GM18519 (cell line): ENCODE data around the gene HSPA1L.
"Not testable (repeated sequence)": the region's sequence is repeated elsewhere in the genome, so short reads cannot be mapped to it uniquely, and the experiment has no call there.

ENCODE experiments used
- ATAC-seq: cut with Tn5 transposase; IDR thresholded peaks from one replicate; pipeline ENCODE4 v1.9.1; 2021; ENCODE audit warnings: mild to moderate bottlenecking, moderate library complexity; ENCODE audit not compliant: unreplicated experiment, low FRiP score

HSPA1L gene

DNA sequence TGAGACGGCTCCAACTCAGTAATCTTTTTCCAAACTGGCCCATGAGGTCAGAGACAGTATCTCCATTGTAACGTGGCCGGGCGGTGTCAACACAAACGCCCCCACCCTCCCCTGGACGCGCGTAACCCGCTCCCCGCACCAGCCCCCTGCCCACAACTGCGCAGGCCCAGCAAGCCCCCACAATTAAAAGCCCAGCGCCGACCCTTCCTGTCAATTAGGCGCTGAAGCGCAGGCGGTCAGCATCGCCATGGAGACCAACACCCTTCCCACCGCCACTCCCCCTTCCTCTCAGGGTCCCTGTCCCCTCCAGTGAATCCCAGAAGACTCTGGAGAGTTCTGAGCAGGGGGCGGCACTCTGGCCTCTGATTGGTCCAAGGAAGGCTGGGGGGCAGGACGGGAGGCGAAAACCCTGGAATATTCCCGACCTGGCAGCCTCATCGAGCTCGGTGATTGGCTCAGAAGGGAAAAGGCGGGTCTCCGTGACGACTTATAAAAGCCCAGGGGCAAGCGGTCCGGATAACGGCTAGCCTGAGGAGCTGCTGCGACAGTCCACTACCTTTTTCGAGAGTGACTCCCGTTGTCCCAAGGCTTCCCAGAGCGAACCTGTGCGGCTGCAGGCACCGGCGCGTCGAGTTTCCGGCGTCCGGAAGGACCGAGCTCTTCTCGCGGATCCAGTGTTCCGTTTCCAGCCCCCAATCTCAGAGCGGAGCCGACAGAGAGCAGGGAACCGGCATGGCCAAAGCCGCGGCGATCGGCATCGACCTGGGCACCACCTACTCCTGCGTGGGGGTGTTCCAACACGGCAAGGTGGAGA lies at the start of gene HSPA1L, which contains the start of gene HSPA1A:
HSPA1L (minus strand) TSS at position 259 of the 814 bp plus-strand sequence. CDS start 3,311 bp downstream, outside the sequence.
HSPA1A (plus strand) TSS at position 519 of the 814 bp plus-strand sequence; CDS start at position 733, 214 bp downstream.
- ATAC-seq: no peak

DNA sequence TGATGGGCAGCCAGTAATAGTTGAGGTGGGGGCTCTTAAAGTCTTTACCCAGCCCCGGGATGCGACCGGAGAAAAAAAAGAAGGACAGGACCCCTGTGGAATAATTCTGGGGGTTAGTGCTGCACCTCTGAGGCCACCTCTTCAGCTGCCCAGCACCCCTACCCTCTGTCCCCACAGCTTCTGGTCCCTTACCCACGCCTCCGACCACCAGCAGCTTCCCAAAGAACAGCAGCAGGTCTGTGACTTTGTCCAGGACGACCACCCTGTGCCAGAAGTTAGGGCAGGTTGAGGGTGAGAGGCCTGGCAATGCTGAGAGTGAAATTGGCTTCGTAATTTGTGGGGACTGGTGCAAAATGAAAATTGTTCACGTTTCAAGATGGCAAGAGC lies 49.7 kb upstream of the HSPA1L start:
- no peak for ATAC-seq

DNA sequence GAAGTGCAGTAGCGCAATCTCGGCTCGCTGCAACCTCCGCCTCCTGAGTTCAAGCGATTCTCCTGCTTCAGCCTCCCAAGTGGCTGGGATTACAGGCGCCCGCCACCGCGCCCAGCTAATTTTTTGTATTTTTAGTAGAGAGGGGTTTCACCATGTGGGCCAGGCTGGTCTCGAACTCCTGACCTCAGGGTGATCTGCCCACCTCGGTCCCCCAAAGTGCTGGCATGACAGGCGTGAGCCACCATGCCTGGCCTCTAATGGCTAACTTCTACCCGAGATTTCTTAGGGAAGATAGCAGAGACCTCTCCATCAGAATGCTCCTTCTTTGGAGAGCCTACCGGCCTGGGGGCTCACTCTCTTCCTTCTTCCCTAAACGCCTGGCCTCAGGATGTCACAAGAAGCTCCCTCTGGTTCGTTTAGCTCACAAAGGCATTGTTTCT lies 49.1 kb upstream of the HSPA1L start:
- not testable (repeated sequence) for ATAC-seq

DNA sequence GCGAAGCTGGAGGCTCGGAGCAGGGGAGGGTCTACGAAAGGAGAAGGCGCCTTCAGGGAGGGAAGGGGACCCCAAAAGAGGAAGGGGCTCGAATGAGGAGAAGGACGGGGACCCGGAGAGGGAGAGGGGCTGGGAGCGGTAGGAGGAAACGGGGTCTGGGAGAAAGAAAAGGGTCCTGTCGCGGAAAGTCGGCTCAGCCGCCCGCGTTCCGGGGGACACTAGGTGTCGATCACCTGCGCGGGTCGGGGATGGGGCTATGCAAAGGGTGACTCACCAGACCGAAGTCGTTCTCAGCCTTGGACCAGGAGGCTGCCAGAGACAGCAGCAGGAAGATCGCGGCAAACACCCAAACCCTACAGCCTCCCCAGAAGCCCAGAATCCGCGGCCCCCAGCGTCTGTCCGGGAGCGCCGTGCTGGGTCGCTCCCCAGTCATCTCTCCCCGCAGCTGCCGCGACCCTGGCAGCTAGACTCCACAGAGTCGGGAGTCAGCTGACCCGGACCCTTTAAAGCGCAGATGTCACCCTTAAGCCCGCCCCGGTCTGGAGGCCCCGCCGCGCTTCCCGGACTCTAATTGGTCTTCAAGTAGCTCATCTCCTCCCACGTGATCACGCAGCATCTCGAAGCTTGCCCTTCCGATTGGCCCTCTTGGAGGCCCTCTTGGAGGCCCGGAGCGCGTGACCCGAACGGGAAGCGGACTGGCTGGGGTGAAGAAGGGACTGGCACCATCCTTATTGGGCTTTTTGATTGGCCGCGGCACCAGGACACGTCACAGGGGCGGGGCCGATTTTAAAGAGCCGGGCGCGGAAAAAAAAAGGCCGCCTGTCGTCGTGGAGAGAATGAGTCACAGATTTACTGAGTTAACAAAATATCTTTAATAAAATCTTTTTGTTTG lies 47.5 kb upstream of the HSPA1L start, which contains the start of gene NEU1:
NEU1 (minus strand) TSS at position 478 of the 892 bp plus-strand sequence; CDS start at position 433, 45 bp downstream.
- peak; percentile 83 for ATAC-seq

DNA sequence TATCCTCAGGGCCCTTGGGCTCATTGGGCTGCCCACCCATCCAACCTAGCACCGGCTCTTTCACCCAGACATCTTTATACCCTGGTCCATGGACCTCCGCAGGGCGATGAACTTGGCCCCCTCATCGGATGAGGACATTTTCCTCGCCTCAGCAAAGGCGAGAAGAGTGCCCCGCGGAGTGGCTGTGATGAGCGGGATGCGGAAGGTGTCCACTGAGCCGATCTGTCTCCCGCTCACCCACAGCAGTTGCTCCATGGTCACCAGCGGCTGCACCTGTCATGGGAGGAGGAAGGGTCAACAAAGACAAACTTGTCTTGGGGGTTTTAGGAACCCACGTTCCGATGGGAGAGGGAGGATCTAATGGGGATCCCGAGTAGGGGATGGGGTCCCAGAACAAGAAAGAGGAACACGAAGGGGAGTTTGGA lies 46.8 kb upstream of the HSPA1L start:
- no peak for ATAC-seq

DNA sequence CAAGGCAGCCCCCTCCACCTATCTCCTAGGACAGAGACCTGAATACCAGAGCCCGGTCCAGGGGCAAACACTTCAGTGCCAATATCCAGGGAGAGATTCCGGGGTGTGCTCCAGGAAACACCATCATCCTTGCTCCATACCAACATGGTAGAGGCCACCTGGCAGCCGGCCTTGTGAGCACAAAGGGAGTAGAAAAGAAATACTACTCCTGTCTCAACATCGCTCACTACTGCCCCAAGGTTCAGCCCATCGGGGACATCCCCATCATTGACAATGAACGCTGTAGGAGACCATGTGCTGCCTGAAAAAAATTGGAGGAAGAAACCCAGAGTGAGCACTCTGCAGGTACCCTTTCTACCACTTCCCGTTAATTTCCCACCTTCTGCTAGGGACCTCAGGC lies 46.1 kb upstream of the HSPA1L start:
- no peak for ATAC-seq

DNA sequence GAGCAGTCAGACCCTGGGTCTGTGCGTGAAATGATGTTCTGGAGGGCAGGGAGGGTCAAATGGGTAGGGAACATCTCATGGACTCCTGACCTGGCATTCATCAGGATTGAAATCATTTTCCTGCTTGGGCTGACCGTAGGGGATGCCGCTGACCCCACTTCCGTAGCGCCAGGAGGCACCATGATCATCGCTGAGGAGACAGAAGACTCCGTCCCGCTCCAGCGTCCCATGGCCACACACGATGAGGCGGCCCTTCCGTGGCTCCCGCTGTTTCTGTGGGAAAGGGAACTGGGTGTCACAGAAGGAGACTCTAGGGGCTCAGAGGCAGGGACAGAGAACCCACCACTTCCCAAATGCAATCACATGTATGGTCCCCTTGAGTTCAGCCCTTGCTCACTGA lies 45.3 kb upstream of the HSPA1L start:
- ATAC-seq: no peak

DNA sequence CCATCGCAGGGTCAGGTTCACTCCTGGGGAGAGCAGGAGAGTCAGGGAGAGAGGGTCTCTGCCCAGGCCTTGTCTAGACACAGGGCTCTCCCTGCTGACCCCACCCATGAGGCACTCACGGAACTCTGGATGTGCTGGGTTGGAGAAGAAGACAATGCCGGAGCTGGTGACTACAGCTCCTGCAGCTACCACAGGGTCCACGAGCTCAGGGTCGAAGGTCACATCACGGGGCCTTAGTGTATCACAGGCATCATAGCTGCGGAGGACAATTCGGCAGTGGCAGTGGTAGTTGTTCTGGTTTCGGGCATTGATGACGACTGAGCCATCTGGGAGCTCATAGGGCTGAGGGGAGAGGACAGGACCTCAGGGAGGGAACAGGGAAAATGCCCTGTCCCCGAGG lies 44.8 kb upstream of the HSPA1L start:
- ATAC-seq: no peak

DNA sequence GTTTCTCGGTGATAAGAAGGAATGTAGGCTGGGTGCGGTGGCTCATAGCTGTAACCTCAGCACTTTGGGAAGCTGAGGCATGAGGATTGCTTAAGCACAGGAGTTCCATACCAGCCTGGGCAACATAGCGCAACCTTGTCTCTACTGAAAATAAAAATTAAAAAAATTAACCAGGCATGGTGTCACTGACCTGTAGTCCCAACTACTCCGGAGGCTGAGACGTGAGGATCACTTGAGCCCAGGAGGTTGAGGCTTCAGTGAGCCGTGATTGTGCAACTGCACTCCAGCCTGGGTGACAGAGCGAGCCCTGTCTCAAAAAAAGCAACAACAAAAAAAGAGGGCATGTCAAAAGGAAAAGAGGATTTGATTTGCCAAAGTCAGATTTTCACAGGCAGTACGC lies 43.6 kb upstream of the HSPA1L start:
- ATAC-seq: no peak

DNA sequence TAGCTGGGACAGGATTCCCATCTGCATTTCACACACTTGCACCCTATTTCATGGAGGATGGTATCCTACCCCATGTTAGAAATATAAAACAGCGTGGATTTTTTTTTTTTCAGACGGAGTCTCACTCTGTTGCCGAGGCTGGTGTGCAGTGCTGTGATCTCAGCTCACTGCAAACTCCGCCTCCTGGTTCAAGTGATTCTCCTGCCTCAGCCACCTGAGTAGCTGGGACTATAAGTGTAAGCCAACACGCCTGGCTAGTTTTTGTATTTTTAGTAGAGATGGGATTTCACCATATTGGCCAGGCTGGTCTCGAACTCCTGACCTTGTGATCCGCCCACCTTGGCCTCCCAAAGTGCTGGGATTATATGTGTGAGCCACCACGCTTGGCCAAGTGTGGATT lies 42.7 kb upstream of the HSPA1L start:
- ATAC-seq: not testable (repeated sequence)

DNA sequence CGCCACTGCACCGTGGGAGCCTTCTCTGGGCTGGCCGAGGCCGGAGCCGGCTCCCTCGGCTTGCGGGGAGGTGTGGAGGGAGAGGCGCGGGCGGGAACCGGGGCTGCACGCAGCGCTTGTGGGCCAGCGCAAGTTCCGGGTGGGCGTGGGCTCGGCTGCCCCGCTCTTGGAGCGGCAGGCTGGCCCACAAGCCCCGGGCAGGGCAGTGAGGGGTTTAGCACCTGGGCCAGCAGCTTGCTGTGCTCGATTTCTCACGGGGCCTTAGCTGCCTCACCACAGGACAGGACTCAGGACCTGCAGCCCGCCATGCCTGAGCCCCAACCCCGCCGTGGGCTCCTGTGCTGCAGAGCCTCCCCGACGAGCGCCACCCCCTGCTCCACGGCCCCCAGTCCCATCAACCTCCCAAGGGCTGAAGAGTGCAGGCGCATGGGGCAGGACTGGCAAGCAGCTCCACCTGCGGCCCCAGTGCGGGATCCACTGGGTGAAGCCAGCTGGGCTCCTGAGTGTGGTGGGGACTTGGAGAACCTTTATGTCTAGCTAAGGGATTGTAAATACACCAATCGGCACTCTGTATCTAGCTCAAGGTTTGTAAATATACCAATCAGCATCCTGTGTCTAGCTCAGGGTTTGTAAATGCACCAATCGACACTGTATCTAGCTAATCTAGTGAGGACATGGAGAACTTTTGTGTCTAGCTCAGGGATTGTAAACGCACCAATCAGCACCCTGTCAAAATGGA lies 37.1 kb upstream of the HSPA1L start:
- ATAC-seq: not testable (repeated sequence)

DNA sequence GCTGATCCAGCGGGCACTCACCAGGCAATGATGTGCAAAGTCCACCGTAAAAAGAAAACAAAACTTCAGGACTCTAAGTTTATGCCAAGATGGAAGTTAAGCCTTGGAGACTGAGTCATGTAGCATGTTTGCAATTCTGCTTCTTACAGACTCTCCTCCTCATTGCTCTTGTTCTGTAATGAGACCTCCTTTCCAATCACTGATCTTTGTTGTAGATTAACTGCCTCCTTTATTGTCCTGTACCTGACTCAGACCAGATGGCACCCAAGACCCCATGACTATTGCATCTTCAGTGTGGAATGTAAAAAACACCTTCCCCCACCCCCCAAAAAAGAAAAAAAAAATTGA lies 36.4 kb upstream of the HSPA1L start:
- ATAC-seq: no peak

DNA sequence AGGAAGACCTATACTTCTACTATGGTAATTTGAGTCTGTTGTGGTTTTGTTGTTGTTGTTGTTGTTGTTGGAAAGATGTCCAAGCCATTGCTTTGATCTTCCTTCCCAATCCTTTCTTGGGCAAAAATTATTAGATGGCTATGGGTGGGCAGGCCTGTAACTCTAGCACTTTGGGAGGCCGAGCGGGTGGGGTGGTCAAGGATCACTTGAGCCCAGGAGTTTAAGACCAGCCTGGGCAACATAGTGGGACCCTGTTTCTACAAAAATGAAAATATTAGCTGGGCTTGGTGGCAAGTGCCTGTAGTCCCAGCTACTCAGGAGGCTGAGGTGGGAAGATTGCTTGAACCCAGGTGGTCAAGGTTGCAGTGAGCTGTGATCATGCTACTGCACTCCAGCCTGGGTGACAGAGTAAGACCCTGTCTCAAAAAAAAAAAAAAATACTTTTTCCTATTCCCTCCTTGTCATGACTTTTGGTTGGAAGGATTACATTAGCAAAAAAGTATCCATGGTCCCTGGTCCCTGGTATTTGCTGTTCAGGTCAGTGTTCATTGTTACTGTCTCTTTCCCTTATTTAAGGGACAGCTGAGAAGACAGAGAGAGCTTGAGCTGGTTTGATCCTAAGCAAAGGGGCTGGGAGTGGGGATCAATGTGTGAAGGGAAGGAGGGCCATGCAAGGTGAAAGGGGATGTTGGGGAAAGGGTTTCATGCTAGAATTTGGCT lies 35.8 kb upstream of the HSPA1L start:
- no peak for ATAC-seq

DNA sequence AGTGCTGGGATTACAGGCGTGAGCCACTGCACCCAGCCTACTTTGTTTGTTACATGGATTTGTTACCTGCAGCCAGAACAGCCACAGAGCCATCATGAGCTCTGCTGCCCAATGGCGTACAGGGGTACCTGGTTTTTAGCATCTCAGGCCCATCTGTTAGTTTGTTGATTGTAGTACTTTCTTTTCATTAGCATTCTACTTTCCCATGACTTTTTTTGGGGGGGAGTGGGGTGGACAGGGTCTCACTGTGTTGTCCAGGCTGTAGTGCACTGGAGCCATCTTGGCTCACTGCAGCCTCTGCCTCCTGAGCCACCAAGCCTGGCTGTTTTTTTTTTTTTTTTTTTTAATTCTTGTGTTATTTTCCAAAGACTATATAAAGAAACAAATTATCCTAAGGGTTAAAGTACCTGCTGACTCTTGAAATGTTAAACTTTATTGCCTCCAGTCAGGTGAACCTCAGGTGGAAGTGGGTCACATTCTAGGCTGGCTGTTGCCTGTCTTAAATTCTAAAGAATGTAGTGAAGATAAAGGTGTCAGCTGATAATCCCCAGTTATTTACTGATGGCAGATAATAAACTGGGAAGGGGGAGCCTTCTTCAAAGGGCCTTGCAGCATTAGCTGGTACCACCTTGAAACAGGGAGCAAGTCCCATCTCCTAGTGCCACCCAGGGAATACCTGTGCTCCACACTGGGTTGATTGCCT lies 32.3 kb upstream of the HSPA1L start:
- ATAC-seq: no peak

DNA sequence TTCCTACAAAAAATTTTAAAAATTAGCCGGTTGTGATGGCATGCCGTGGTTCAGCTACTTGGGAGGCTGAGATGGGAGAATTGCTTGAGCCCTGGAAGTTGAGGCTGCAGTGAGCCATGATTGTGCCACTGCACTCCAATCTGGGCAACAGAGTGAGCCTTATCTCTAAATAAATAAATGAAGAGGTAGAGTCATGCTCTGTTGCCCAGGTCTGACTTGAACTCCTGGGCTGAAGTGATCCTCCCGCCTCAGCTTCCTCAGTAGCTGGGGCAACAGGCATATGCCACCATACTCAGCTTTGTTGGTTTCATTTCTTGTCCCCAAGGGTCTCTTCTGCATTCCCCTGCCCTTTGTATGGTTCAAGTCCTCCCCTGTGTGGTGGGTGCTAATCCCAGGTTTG lies 29.4 kb upstream of the HSPA1L start:
- ATAC-seq: no peak

DNA sequence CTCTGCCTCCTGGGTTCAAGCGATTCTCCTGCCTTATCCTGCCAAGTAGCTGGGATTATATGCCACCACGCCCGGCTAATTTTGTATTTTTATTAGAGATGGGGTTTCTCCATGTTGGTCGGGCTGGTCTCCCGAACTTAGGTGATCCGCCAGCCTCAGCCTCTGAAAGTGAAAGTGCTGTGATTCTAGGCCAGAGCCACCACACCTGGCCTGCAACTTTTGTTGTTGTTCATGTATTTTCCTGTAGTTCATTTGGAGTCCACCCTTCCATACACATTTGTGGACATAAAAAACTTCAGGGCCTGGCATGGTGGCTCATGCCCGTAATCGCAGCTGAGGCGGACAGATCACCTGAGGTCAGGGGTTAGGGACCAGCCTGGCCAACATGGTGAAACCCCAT lies 27.0 kb upstream of the HSPA1L start:
- no peak for ATAC-seq

DNA sequence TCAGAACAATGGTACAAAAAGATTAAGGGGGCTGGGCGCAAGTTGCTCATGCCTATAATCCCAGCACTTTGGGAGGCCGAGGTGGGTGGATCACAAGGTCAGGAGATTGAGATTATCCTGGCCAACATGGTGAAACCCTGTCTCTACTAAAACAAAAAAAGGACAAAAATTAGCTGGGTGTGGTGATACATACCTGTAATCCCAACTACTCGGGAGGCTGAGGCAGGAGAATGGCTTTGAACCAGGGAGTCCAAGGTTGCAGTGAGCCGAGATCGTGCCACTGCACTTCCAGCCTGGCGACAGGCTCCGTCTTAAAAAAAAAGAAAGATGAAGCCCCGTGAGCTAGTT lies 24.7 kb upstream of the HSPA1L start:
- ATAC-seq: not testable (repeated sequence)

DNA sequence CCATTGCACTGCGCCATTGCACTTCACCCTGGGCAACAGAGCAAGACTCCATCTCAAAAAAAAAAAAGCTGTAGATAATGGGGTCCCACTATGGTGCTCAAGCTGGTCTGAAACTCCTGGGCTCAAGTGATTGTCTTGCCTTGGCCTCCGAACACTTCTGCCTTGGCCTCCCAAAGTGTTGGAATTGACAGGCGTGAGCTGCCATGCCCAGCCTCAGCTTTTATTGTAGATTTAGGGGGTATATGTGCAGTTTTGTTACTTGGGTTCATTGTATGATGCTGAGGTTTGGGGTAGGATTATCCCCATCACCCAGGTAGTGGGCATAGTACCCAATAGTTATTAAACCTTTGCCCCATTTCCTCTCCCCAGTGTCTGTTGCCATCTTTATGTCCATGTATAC lies 23.9 kb upstream of the HSPA1L start:
- ATAC-seq: no peak

DNA sequence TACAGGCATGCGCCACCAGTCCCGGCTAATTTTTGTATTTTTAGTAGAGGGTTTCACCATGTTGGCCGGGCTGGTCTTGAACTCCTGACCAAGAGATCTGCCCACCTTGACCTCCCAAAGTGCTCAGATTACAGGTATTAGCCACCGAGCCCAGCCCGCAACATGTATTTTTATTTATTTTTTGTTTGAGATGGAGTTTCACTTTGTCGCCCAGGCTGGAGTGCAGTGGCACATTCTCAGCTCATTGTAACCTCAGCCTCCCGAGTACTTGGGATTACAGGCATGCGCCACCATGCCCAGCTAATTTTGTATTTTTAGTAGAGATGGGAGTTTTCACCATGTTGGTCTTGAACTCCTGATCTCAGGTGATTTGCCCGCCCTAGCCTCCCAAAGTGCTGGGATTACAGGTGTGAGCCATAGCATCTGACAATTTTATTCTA lies 23.1 kb upstream of the HSPA1L start:
- ATAC-seq: not testable (repeated sequence)
